Neutrophil (primary cell): ENCODE measurements around the gene TMEM132D.

Experiments used
- H3K27ac ChIP-seq: fragments of 200-600 bp; sonication (generic); 2 replicates; pipeline ENCODE4 v1.5.1; 2016; ENCODE audit warnings: mild to moderate bottlenecking, moderate library complexity
- H3K27me3 ChIP-seq: fragments of 200-600 bp; sonication (generic); 2 replicates; pipeline ENCODE4 v1.6.0; 2016; ENCODE audit warnings: mild to moderate bottlenecking
- H3K36me3 ChIP-seq: fragments of 200-600 bp; sonication (generic); 2 replicates; pipeline ENCODE4 v1.5.1; 2017
- H3K4me1 ChIP-seq, 2 experiments: fragments of 200-600 bp in 1 of 2; sonication (generic) in 1 of 2; 1 replicate in 1 of 2; 2 replicates in 1 of 2; pipeline versions ENCODE4 v1.5.1 to v1.6.1; 2013 to 2016; ENCODE audit warnings: low read depth in 1 of 2, low read length in 1 of 2, mild to moderate bottlenecking in 1 of 2, moderate library complexity in 1 of 2; ENCODE audit not compliant: control insufficient read depth in 1 of 2, insufficient read depth in 1 of 2
- H3K4me3 ChIP-seq, 2 experiments: fragments of 200-600 bp in 1 of 2; sonication (generic) in 1 of 2; 1 replicate in 1 of 2; 2 replicates in 1 of 2; pipeline ENCODE4 v1.5.1; 2013 to 2016; ENCODE audit warnings: low read depth in 1 of 2, low read length in 1 of 2, mild to moderate bottlenecking in 1 of 2, moderate library complexity in 1 of 2
- H3K9me3 ChIP-seq: fragments of 200-600 bp; sonication (generic); 2 replicates; pipeline ENCODE4 v1.5.1; 2016
- TF ChIP-seq, protein P1 (sequence below): fragments of 200-600 bp; sonication (generic); IDR thresholded peaks from 2 replicates; pipeline ENCODE4 v1.5.1; 2016; ENCODE audit warnings: antibody characterized with exemption

Gene TMEM132D

DNA sequence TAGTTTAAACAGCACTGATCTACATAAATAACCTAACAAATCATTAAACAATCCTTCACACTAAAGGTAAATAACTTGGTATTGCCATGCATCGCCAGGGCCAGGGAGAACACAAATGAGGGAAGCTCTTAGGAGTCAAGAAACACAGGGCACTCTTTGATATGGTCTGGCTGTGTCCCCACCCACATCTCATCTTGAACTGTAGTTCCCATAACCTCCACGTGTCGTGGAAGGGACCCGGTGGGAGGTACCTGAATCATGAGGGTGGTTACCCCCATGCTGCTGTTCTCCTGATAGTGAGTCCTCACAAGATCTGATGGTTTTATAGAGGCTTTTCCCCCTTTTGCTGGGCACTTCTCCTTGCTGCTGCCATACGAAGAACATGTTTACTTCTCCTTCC is 17.3 kb downstream of the TMEM132D start:
- Histone ChIP-seq H3K27me3 (no peaks in the 10 kb centered on the region), H3K4me1 (no peaks in the 10 kb centered on the region), H3K36me3 (no peaks in the 10 kb centered on the region), H3K4me3 (no peak overlapping the region), H3K27ac (no peak overlapping the region), H3K9me3 (no peaks in the 10 kb centered on the region)
- TF ChIP-seq, protein P1, sequence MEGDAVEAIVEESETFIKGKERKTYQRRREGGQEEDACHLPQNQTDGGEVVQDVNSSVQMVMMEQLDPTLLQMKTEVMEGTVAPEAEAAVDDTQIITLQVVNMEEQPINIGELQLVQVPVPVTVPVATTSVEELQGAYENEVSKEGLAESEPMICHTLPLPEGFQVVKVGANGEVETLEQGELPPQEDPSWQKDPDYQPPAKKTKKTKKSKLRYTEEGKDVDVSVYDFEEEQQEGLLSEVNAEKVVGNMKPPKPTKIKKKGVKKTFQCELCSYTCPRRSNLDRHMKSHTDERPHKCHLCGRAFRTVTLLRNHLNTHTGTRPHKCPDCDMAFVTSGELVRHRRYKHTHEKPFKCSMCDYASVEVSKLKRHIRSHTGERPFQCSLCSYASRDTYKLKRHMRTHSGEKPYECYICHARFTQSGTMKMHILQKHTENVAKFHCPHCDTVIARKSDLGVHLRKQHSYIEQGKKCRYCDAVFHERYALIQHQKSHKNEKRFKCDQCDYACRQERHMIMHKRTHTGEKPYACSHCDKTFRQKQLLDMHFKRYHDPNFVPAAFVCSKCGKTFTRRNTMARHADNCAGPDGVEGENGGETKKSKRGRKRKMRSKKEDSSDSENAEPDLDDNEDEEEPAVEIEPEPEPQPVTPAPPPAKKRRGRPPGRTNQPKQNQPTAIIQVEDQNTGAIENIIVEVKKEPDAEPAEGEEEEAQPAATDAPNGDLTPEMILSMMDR = no peak

DNA sequence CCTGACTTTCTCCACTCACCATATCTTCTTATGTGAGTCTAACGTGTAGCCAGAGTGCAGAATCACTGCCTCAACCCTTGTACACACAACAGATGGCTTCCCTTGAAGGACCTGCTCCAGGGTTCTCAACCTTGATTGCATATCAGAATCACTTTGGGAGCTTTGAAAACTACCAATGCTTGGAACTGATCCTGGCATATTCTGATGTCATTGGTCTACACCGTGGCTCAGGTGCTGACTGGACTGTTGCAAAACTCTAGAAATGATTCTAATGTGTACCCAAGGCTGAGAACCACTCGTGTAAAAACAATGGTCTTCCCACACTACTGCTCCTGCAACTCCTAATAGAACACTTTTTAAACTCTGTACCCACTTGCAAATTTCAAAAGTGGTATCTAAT is 18.5 kb downstream of the TMEM132D start:
- Histone ChIP-seq H3K27ac (no peak overlapping the region), H3K4me1 (no peaks in the 10 kb centered on the region), H3K36me3 (no peaks in the 10 kb centered on the region), H3K27me3 (no peaks in the 10 kb centered on the region), H3K4me3 (no peak overlapping the region), H3K9me3 (no peaks in the 10 kb centered on the region)
- TF ChIP-seq, protein P1 = no peak

DNA sequence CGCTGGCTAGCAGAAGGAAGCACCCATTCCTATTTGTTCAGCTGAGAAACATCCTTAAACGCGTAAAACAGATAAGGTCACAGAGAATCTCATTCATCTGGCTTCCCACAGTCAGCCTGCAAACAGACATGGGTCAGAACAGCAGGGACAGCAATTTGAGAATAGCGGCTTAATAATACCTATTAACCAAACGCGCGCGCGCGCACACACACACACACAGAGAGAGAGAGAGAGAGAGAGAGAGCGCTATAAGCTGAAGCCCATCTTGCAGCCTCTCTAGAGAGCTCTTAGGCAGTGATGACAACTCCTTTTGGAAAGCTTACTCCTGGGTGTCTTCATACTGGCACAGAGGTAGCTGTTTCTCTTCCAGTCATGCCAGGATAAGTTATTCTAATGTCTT is 26.4 kb downstream of the TMEM132D start:
- Histone ChIP-seq H3K27ac (no peak overlapping the region), H3K4me3 (no peak overlapping the region), H3K4me1 (no peaks in the 10 kb centered on the region), H3K9me3 (no peaks in the 10 kb centered on the region), H3K36me3 (no peaks in the 10 kb centered on the region), H3K27me3 (no peaks in the 10 kb centered on the region)
- TF ChIP-seq, protein P1 = no peak

DNA sequence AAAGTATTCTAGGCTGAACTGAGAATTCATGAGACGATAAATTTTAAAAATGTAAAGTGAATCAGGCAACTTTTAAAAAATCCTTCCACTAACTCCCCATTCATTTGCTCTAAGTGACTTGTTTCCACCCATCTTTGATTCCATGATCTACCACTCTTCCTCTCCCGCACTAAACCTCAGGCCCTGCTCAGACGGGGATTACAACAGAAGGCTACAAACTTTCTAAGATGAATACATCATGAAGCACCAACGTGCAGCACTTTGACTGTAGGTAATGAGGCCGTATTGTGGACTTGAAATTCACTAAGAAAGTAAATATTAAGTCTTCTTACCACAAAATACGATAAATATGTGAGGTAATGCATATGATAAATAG is 30.0 kb downstream of the TMEM132D start:
- TF ChIP-seq, protein P1 = no peak
- H3K9me3 ChIP-seq = no peaks in the 10 kb centered on the region
- no peaks in the 10 kb centered on the region for H3K27me3 ChIP-seq
- H3K36me3 ChIP-seq = no peaks in the 10 kb centered on the region
- H3K4me1 ChIP-seq = no peaks in the 10 kb centered on the region
- H3K4me3 ChIP-seq = no peak overlapping the region
- H3K27ac ChIP-seq = no peak overlapping the region

DNA sequence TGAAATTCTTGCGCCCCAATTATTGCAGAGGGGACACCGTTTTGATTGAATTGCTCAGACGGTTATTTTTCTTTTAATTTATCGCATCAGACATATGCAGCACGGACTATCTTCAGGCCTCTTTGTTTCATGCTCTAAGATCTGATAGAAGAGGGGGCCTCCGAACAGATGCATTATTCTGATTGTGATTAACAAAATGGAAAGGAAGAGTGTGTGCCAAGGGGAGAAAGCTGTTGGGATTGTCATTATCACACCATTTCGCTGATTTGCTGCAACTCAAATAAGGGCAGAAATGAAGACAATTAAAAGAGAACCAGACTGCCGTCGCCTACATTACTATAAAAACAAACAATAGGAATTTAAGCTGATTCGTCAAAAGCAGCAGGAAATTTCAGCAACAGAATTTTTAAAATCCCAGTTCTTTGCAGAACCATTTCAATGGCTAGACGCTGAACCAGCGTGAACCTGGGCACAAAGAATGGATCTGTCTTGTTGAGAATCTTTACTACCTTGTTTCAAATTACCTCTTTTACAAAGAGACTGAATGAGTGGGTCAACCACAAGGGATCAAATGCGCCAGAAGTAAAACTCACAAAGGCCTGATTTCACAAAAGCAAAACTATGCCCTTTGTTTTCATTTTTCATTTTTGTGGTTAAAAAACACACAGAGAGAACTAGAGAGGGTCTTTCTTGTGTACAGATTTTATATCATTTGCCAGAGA is 30.6 kb downstream of the TMEM132D start:
- H3K4me1 ChIP-seq = no peaks in the 10 kb centered on the region
- no peak overlapping the region for H3K27ac ChIP-seq
- no peaks in the 10 kb centered on the region for H3K9me3 ChIP-seq
- no peak overlapping the region for H3K4me3 ChIP-seq
- H3K36me3 ChIP-seq = no peaks in the 10 kb centered on the region
- H3K27me3 ChIP-seq = no peaks in the 10 kb centered on the region
- TF ChIP-seq, protein P1 = no peak
